ENCODE data around the gene UBASH3B.

UBASH3B gene

GRCh38 chr11:122681735-122682134, 26.2 kb downstream of the UBASH3B start:
- no peak overlapping the region for H3K4me3 ChIP-seq (ENCODE audit: low read depth, low read length)
- DNase-seq (ENCODE audit: low read depth), result no peak
- TF ChIP-seq CTCF (IDR thresholded peaks at IDR 0.05; ENCODE audit: low read depth, low read length, missing control alignments), result no peak
- in situ Hi-C loops (cut with HindIII; ENCODE audit: low sequenced_read_pairs), result no loop called here

GRCh38 chr11:122682464-122682863, 26.9 kb downstream of the UBASH3B start:
- no peak for DNase-seq (ENCODE audit: low read depth)
- H3K4me3 ChIP-seq (ENCODE audit: low read depth, low read length), result no peak overlapping the region
- in situ Hi-C loops (cut with HindIII; ENCODE audit: low sequenced_read_pairs), result no loop called here

GRCh38 chr11:122685041-122685440, 29.5 kb downstream of the UBASH3B start:
- no peak overlapping the region for H3K4me3 ChIP-seq (ENCODE audit: low read depth, low read length)
- DNase-seq (ENCODE audit: low read depth), result no peak
- no peak for TF ChIP-seq CTCF (IDR thresholded peaks at IDR 0.05; ENCODE audit: low read depth, low read length, missing control alignments)
- in situ Hi-C loops (cut with HindIII; ENCODE audit: low sequenced_read_pairs), result no loop called here

More at GRCh38 chr11:122682464-122682863, 26.9 kb downstream of the UBASH3B start:
- no peak for TF ChIP-seq CTCF (IDR thresholded peaks at IDR 0.05; ENCODE audit: low read depth, low read length, missing control alignments)

GRCh38 chr11:122686111-122686510, 30.6 kb downstream of the UBASH3B start:
- in situ Hi-C loops (cut with HindIII; ENCODE audit: low sequenced_read_pairs), result no loop called here
- no peak for TF ChIP-seq CTCF (IDR thresholded peaks at IDR 0.05; ENCODE audit: low read depth, low read length, missing control alignments)
- DNase-seq (ENCODE audit: low read depth), result no peak
- H3K4me3 ChIP-seq (ENCODE audit: low read depth, low read length), result no peak overlapping the region

GRCh38 chr11:122690384-122690783, 34.9 kb downstream of the UBASH3B start:
- in situ Hi-C loops (cut with HindIII; ENCODE audit: low sequenced_read_pairs), result no loop called here
- DNase-seq (ENCODE audit: low read depth), result no peak
- H3K4me3 ChIP-seq (ENCODE audit: low read depth, low read length), result no peak overlapping the region
- TF ChIP-seq CTCF (IDR thresholded peaks at IDR 0.05; ENCODE audit: low read depth, low read length, missing control alignments), result no peak

- in situ Hi-C loops (cut with HindIII; ENCODE audit: low sequenced_read_pairs), result no loop called here
- no peak for DNase-seq (ENCODE audit: low read depth)
- no peak for TF ChIP-seq CTCF (IDR thresholded peaks at IDR 0.05; ENCODE audit: low read depth, low read length, missing control alignments)
- no peak overlapping the region for H3K4me3 ChIP-seq (ENCODE audit: low read depth, low read length)
Observed at GRCh38 chr11:122690801-122691548, 35.5 kb downstream of the UBASH3B start.
